ENCODE data around the gene FASTKD1.

- TF ChIP-seq, protein P1, sequence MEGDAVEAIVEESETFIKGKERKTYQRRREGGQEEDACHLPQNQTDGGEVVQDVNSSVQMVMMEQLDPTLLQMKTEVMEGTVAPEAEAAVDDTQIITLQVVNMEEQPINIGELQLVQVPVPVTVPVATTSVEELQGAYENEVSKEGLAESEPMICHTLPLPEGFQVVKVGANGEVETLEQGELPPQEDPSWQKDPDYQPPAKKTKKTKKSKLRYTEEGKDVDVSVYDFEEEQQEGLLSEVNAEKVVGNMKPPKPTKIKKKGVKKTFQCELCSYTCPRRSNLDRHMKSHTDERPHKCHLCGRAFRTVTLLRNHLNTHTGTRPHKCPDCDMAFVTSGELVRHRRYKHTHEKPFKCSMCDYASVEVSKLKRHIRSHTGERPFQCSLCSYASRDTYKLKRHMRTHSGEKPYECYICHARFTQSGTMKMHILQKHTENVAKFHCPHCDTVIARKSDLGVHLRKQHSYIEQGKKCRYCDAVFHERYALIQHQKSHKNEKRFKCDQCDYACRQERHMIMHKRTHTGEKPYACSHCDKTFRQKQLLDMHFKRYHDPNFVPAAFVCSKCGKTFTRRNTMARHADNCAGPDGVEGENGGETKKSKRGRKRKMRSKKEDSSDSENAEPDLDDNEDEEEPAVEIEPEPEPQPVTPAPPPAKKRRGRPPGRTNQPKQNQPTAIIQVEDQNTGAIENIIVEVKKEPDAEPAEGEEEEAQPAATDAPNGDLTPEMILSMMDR (IDR thresholded peaks at IDR 0.05 in 2 of 3, conservative IDR thresholded peaks at IDR 0.05 in 1 of 3; ENCODE audit: control insufficient read depth in 2 of 3, extremely low read depth in 1 of 3, insufficient read depth in 1 of 3, low read depth in 3 of 3, low read length in 3 of 3): no peak
- no peak for TF ChIP-seq TCF12 (IDR thresholded peaks at IDR 0.05; ENCODE audit: low read depth, low read length)
- TF ChIP-seq ATF2 (IDR thresholded peaks at IDR 0.05; ENCODE audit: low read length): no peak
- no peak for TF ChIP-seq KDM1A (IDR thresholded peaks at IDR 0.05; ENCODE audit: borderline replicate concordance)
- no peak for TF ChIP-seq CBX5 (IDR thresholded peaks at IDR 0.05; ENCODE audit: low read depth)
- TF ChIP-seq E2F8 (IDR thresholded peaks at IDR 0.05; ENCODE audit: low read depth, partially characterized antibody): no peak
- TF ChIP-seq YY1 (IDR thresholded peaks at IDR 0.05; ENCODE audit: low read depth, low read length): no peak
- TF ChIP-seq TARDBP (IDR thresholded peaks at IDR 0.05; ENCODE audit: borderline replicate concordance): no peak
- TF ChIP-seq ZNF274 (IDR thresholded peaks at IDR 0.05; ENCODE audit: insufficient read depth, insufficient read length): no peak
- TF ChIP-seq POLR2A (IDR thresholded peaks at IDR 0.05; ENCODE audit: low read depth, low read length): no peak
- TF ChIP-seq SPI1 (IDR thresholded peaks at IDR 0.05; ENCODE audit: borderline replicate concordance, insufficient read depth, low read depth, low read length): no peak
- TF ChIP-seq EP300 (IDR thresholded peaks at IDR 0.05; ENCODE audit: borderline replicate concordance in 1 of 2, control insufficient read depth in 1 of 2, low read depth in 2 of 2, low read length in 2 of 2): no peak
Observed at GRCh38 chr2:169486487-169486886, 87.2 kb downstream of the FASTKD1 start.

Measured in GM12878 (cell line).